HEK293T (cell line): ENCODE data around the gene POLR1A.

Source experiments
- CTCF ChIA-PET: fragments of 350-600 bp; formaldehyde crosslinking; extraction: SDS; loops from one replicate; lab custom pipeline; 2021; ENCODE audit warnings: antibody characterized with exemption, inconsistent platforms; lab: Yijun Ruan, JAX
- POLR2A ChIA-PET: fragments of 350-600 bp; formaldehyde crosslinking; extraction: SDS; loops from one replicate; lab custom pipeline; 2020; ENCODE audit warnings: antibody characterized with exemption, inconsistent platforms; lab: Yijun Ruan, JAX
- DNase-seq: peaks from one replicate; pipeline ENCODE4 v3.0.0; 2012; ENCODE audit warnings: mixed read lengths; ENCODE audit errors: extremely low spot score
- ARNT ChIP-seq: fragments of 450-650 bp; IDR thresholded peaks from 2 replicates; pipeline ENCODE4 v1.6.1; 2017; ENCODE audit warnings: mild to moderate bottlenecking
- BHLHE40 ChIP-seq: fragments of 450-650 bp; IDR thresholded peaks from 2 replicates; pipeline ENCODE4 v1.6.1; 2016; ENCODE audit warnings: mild to moderate bottlenecking, moderate library complexity, borderline replicate concordance
- CTBP1 ChIP-seq: fragments of 450-650 bp; IDR thresholded peaks from 2 replicates; pipeline ENCODE4 v1.6.1; 2016; ENCODE audit warnings: borderline replicate concordance
- ELF4 ChIP-seq: fragments of 450-650 bp; IDR thresholded peaks from 2 replicates; pipeline ENCODE4 v1.6.1; 2017; ENCODE audit warnings: antibody characterized with exemption
- FOXA1 ChIP-seq: fragments of 450-650 bp; IDR thresholded peaks from 2 replicates; pipeline ENCODE4 v1.6.1; 2016; ENCODE audit warnings: mild to moderate bottlenecking
- FOXK2 ChIP-seq: fragments of 450-650 bp; IDR thresholded peaks from 2 replicates; pipeline ENCODE4 v1.6.1; 2016; ENCODE audit warnings: mild to moderate bottlenecking
- FOXM1 ChIP-seq: fragments of 450-650 bp; IDR thresholded peaks from 2 replicates; pipeline ENCODE4 v1.6.1; 2017; ENCODE audit warnings: mild to moderate bottlenecking, borderline replicate concordance
- HDGF ChIP-seq: fragments of 450-650 bp; IDR thresholded peaks from 2 replicates; pipeline ENCODE4 v1.6.1; 2017; ENCODE audit warnings: antibody characterized with exemption, borderline replicate concordance
- L3MBTL2 ChIP-seq: fragments of 450-650 bp; conservative IDR thresholded peaks from 2 replicates; pipeline ENCODE4 v1.6.1; 2016; ENCODE audit warnings: mild to moderate bottlenecking
- LEF1 ChIP-seq: fragments of 450-650 bp; IDR thresholded peaks from 2 replicates; pipeline ENCODE4 v1.6.1; 2017; ENCODE audit warnings: mild to moderate bottlenecking, borderline replicate concordance
- NFRKB ChIP-seq: fragments of 450-650 bp; IDR thresholded peaks from 2 replicates; pipeline ENCODE4 v1.6.1; 2016; ENCODE audit warnings: mild to moderate bottlenecking, moderate library complexity
- PKNOX1 ChIP-seq: fragments of 450-650 bp; IDR thresholded peaks from 2 replicates; pipeline ENCODE4 v1.6.1; 2016
- SP1 ChIP-seq: fragments of 450-650 bp; IDR thresholded peaks from 2 replicates; pipeline ENCODE4 v1.6.1; 2017
- SUZ12 ChIP-seq: fragments of 450-650 bp; IDR thresholded peaks from 2 replicates; pipeline ENCODE4 v1.6.1; 2016; ENCODE audit warnings: mild to moderate bottlenecking
- TARDBP ChIP-seq: fragments of 450-650 bp; IDR thresholded peaks from 2 replicates; pipeline ENCODE4 v1.6.1; 2016
- ZNF384 ChIP-seq: fragments of 450-650 bp; IDR thresholded peaks from 2 replicates; pipeline ENCODE4 v1.6.1; 2016

Gene POLR1A

GRCh38 chr2:86037141-86037794 lies 68.4 kb downstream of the POLR1A start:
- DNase-seq = no peak
- ChIA-PET CTCF (no interaction called here), POLR2A (no interaction called here)
- no peak for TF ChIP-seq ARNT
- no peak for TF ChIP-seq SUZ12
- no peak for TF ChIP-seq BHLHE40
- no peak for TF ChIP-seq SP1
- TF ChIP-seq TARDBP = no peak
- TF ChIP-seq ZNF384 = no peak
- TF ChIP-seq L3MBTL2 = no peak
- no peak for TF ChIP-seq NFRKB
- no peak for TF ChIP-seq ELF4
- no peak for TF ChIP-seq FOXM1
- TF ChIP-seq FOXA1 = no peak

GRCh38 chr2:86036669-86037138 lies 69.0 kb downstream of the POLR1A start:
- no peak for DNase-seq
- POLR2A ChIA-PET = no interaction called here
- TF ChIP-seq LEF1 = no peak
- TF ChIP-seq CTBP1 = no peak
- TF ChIP-seq SP1 = no peak
- no peak for TF ChIP-seq HDGF
- TF ChIP-seq TARDBP = no peak
- no peak for TF ChIP-seq BHLHE40
- no peak for TF ChIP-seq ZNF384
- TF ChIP-seq FOXM1 = no peak
- no peak for TF ChIP-seq L3MBTL2
- TF ChIP-seq PKNOX1 = no peak
- CTCF ChIA-PET = no interaction called here

- no peak for DNase-seq
- POLR2A ChIA-PET = no interaction called here
- CTCF ChIA-PET = no interaction called here
- TF ChIP-seq HDGF = no peak
- no peak for TF ChIP-seq PKNOX1
- TF ChIP-seq ELF4 = no peak
- no peak for TF ChIP-seq BHLHE40
- no peak for TF ChIP-seq ARNT
These were observed 69.6 kb downstream of the POLR1A start for GRCh38 chr2:86035883-86036668.

- ChIA-PET CTCF (no interaction called here), POLR2A (no interaction called here)
- TF ChIP-seq L3MBTL2 = no peak
- TF ChIP-seq SP1 = no peak
- no peak for TF ChIP-seq FOXK2
- TF ChIP-seq FOXM1 = no peak
- TF ChIP-seq SUZ12 = no peak
- no peak for DNase-seq
These were observed 70.3 kb downstream of the POLR1A start for GRCh38 chr2:86035376-86035882.

GRCh38 chr2:86033751-86034692 lies 71.7 kb downstream of the POLR1A start:
- DNase-seq = no peak
- TF ChIP-seq L3MBTL2 (no peak), LEF1 (no peak), PKNOX1 (no peak), TARDBP (no peak), FOXK2 (no peak), NFRKB (no peak), HDGF (no peak), SUZ12 (no peak), SP1 (no peak), BHLHE40 (no peak), CTBP1 (no peak)
- POLR2A ChIA-PET = no interaction called here
- CTCF ChIA-PET = no interaction called here
